ENCODE data around the gene CREB3L2. TPM values are rescaled to one million over a fixed set of nuclear protein-coding genes. Genes with fewer than 3 reads are reported as not detected.

Gene CREB3L2
- total RNA-seq, 2 experiments from 2014 or later, result 22.7 to 79.0 TPM

GRCh38 chr7:138008588-138009349 lies 6.9 kb upstream of the CREB3L2 start:
- Histone ChIP-seq H3K4me1 (ENCODE audit: insufficient read depth, low read length, poor library complexity, severe bottlenecking) (no peaks in the 10 kb centered on the region), H3K9me3 (ENCODE audit: low read length) (no peaks in the 10 kb centered on the region), H3K9me2 (ENCODE audit: insufficient read depth, low read length) (no peaks in the 10 kb centered on the region), H3K4me3 (ENCODE audit: low read depth, low read length, poor library complexity, severe bottlenecking) (no peak overlapping the region), H3K4me2 (ENCODE audit: low read length) (no peak overlapping the region), H3K79me2 (ENCODE audit: insufficient read depth, low read depth, low read length) (no peaks in the 10 kb centered on the region), H3K27ac (ENCODE audit: low read depth, low read length, poor library complexity, severe bottlenecking) (no peak overlapping the region), H3K36me3 (ENCODE audit: insufficient read depth, low read length) (no peaks in the 10 kb centered on the region), H4K20me1 (ENCODE audit: insufficient read depth, low read length) (no peaks in the 10 kb centered on the region), H2AFZ (ENCODE audit: low read length) (peak overlapping the region; percentile 29; the same call in 1 of the 2 replicates)
- intact Hi-C loops (cut with micrococcal nuclease; ENCODE audit: unreplicated experiment), result loop anchor here (1.0 to 5.0 kb wide), 4 partner anchors 105 to 729 kb away; no protein-coding TSS in a partner anchor
- peak; percentile 77 for DNase-seq (ENCODE audit: low spot score)
- ChIA-PET CTCF (ENCODE audit: unreplicated experiment) (interaction anchor here (0.6 to 1.6 kb wide), 3 partner anchors 9 to 1994 kb away, joined by 3 to 5 read pairs (median 4); no protein-coding TSS in a partner anchor), POLR2A (interaction anchor here (0.7 to 3.9 kb wide), 2 partner anchors 105 to 353 kb away, joined by 3 to 15 read pairs; no protein-coding TSS in a partner anchor)
- BruUV-seq (replicated peaks), result no TSS peak
- TF ChIP-seq CTCF (conservative IDR thresholded peaks at IDR 0.05; ENCODE audit: low read length) (peak; percentile 91), EZH2phosphoT487 (IDR thresholded peaks at IDR 0.05; ENCODE audit: borderline replicate concordance, low read depth, low read length) (no peak)

- BruUV-seq (replicated peaks), result no TSS peak
- Histone ChIP-seq H3K4me2 (ENCODE audit: low read length) (no peak overlapping the region), H2AFZ (ENCODE audit: low read length) (peak overlapping the region; percentile 29; the same call in 1 of the 2 replicates), H3K36me3 (ENCODE audit: insufficient read depth, low read length) (no peaks in the 10 kb centered on the region), H3K9me2 (ENCODE audit: insufficient read depth, low read length) (no peaks in the 10 kb centered on the region), H3K4me1 (ENCODE audit: insufficient read depth, low read length, poor library complexity, severe bottlenecking) (no peaks in the 10 kb centered on the region), H3K4me3 (ENCODE audit: low read depth, low read length, poor library complexity, severe bottlenecking) (no peak overlapping the region), H3K27ac (ENCODE audit: low read depth, low read length, poor library complexity, severe bottlenecking) (no peak overlapping the region), H3K9me3 (ENCODE audit: low read length) (no peaks in the 10 kb centered on the region), H3K79me2 (ENCODE audit: insufficient read depth, low read depth, low read length) (no peaks in the 10 kb centered on the region), H4K20me1 (ENCODE audit: insufficient read depth, low read length) (no peaks in the 10 kb centered on the region)
- POLR2A ChIA-PET, result interaction anchor here (0.9 to 3.9 kb wide), 4 partner anchors 26 to 114 kb away, joined by 3 to 15 read pairs (median 4); no protein-coding TSS in a partner anchor
- no peak for DNase-seq (ENCODE audit: low spot score)
- CTCF ChIA-PET (ENCODE audit: unreplicated experiment), result interaction anchor here (1.6 kb wide), 1 partner anchor 8 kb away, joined by 4 read pairs; no protein-coding TSS in a partner anchor
- TF ChIP-seq EZH2phosphoT487 (IDR thresholded peaks at IDR 0.05; ENCODE audit: borderline replicate concordance, low read depth, low read length) (no peak), CTCF (conservative IDR thresholded peaks at IDR 0.05; ENCODE audit: low read length) (no peak)
- intact Hi-C loops (cut with micrococcal nuclease; ENCODE audit: unreplicated experiment), result loop anchor here (1.0 to 5.0 kb wide), 4 partner anchors 105 to 729 kb away; no protein-coding TSS in a partner anchor
Measured at GRCh38 chr7:138008019-138008587, 6.2 kb upstream of the CREB3L2 start.

Measured in OCI-LY7 (cell line).